GM19452 (cell line): ENCODE data around the gene UBA52.
A peak's percentile ranks its signal among the peaks of the same experiment; 100 is the strongest.

Experiments used
- ATAC-seq: cut with Tn5 transposase; IDR thresholded peaks from one replicate; pipeline ENCODE4 v1.9.1; 2021; ENCODE audit not compliant: unreplicated experiment

Gene UBA52

DNA sequence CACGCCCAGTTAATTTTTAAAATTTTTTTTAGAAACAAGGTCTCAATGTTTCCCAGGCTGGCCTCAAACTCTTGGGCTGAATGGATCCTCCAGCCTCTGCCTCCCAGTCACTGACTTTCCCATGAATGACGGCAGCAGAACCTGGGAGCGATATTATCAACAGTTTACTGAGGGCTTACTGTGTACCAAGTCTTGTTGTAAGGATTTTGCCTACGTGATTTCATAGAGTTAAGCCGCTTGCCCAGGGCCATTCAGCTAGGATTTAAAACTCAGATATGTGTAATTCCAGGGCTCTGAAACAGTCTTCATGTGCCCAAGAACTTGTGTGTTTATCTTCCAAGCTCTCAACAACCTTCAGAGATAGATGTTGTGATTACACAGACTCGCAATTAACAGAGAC is 20.0 kb upstream of the UBA52 start:
- ATAC-seq, result no peak

DNA sequence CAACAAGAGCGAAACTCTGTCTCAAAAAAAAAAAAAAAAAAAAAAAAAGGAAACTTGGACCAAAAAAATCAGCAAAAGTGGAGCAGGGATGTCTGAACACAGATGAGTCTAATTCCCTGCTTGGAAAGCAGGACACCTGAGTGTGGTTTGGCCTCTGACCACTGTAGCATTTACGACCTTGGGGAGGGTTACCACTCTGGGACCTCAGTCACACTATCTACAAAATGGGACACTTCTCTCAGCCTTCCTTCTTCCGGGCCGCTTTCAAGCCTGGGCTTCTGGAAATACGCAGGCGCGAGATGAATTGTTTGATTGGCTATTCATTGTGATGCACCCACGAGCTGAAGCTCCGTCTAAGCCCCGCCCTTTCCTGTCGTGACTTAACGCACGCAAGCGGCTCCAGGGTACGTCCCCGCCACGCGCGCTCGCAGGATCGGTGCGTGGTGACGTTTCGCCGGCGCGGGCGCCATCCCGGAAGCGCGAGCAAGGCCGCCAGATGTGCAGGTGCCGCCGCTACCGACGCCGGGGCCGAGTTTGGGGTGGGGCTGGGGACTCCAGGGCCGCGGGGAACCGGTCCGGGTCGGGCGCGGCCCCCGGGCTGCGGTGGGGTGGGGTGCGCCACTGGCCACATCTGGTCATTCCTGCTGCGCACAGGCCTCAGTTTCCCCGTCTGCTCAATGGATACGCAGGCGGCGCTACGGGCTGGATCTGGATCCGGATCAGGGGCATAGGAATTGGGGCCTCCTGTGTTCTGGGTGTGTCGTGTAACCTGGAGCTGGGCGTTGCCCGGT is 14.1 kb upstream of the UBA52 start, which contains the start of gene KXD1:
Gene KXD1, plus strand, starts transcription at position 460 of the 791 bp plus-strand sequence. CDS start 4,187 bp downstream, outside the sequence.
- ATAC-seq, result peak; percentile 95

DNA sequence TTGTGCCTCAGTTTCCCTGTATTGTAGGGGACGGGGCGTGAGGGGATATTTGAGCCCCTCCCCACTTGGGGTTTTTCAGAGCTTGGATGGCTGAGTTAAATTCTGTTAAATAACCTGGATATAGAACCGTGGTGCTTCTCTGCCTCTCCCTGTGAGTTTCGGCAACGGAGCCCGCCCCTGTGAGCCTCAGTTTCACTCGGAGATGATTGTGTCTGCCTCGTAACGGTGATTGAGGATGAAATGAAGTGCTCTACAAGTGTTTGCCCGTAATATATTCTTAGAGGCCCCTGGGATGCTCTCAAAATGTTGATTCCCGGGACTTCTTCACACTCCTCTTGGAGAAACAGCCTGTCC is 13.5 kb upstream of the UBA52 start:
- no peak for ATAC-seq

GRCh38 chr19:18558604-18559003 is 13.1 kb upstream of the UBA52 start:
- no peak for ATAC-seq

- no peak for ATAC-seq
Observed at GRCh38 chr19:18559685-18560084, 12.0 kb upstream of the UBA52 start.

- no peak for ATAC-seq
Observed at GRCh38 chr19:18562086-18562485, 9.6 kb upstream of the UBA52 start.

GRCh38 chr19:18566953-18567352 is 4.7 kb upstream of the UBA52 start:
- ATAC-seq, result no peak

DNA sequence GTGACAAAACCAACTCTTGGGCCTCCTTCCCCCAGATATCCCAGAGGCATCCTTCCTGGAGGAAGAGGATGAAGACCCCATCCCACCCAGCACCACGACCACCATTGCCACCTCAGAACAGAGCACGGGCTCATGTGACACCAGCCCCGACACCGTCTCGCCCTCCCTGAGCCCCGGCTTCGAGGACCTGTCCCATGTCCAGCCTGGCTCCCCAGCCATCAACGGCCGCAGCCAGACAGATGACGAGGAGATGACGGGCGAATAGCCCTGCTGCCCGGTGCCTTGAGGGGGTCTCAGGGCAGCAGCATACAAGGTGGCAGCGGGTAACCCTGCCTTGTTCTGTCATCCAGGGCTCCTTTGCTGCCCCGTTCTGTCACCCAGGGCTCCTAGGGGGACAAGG is 3.3 kb upstream of the UBA52 start:
- no peak for ATAC-seq

DNA sequence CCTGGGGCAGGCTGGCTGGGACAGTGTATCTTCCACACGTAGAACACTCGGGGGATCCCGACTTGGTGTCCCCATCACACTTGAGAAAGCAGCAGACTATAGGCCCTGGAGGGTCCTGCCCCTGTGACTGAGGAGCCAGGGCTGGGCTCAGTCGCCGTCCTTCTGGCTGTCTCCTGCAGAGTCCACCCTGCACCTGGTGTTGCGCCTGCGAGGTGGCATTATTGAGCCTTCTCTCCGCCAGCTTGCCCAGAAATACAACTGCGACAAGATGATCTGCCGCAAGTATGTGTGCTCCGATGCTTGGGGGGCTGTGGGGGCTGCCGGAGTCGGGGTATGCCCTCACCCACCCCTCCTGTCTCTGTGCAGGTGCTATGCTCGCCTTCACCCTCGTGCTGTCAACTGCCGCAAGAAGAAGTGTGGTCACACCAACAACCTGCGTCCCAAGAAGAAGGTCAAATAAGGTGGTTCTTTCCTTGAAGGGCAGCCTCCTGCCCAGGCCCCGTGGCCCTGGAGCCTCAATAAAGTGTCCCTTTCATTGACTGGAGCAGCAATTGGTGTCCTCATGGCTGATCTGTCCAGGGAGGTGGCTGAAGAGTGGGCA is 3.1 kb downstream of the UBA52 start:
- no peak for ATAC-seq

- no peak for ATAC-seq
Observed at GRCh38 chr19:18576383-18576782, 4.7 kb downstream of the UBA52 start.

DNA sequence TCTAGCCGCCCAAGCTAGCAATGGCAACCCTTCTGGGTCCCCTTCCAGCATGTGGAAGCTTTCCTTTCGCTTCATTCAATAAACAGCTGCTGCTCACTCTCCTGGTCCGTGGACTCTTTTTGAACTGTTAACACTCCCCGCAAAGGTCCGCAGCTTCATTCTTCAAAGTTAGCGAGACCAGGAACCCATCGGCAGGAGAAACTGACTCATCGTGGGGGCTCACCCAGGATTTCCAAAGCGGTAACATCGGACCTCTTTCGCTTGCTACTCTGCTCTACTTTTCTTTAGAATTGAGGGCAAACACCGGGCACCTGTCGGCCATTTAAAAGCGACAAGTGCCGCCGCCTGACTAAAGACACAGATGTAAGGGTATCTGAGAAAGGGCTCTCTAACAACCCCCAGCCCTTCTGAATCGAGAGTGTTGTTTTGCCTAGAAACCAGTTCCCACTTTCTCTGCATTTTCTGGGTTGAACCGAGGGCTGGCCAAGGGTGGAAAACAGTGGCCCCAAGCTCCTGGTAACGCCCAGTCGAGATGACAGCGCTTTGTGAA is 5.8 kb downstream of the UBA52 start:
- no peak for ATAC-seq

DNA sequence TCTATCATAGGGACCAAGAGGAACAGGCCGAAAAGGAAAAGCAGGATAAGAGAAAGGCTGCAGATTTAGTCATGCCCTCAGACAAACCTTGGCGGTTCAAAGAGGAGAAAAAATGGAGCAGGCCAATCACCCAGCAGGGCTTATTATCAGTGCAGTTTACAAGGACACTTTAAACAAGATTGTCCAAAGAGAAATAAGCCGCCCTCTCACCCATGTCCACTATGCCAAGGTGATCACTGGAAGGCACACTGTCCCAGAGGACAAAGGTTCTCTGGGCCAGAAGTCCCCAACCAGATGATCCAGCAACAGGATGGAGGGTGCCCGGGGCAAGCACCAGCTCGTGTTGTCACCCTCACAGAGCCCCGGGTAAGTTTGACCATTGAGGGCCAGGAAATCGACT is 8.7 kb downstream of the UBA52 start:
- no peak for ATAC-seq

DNA sequence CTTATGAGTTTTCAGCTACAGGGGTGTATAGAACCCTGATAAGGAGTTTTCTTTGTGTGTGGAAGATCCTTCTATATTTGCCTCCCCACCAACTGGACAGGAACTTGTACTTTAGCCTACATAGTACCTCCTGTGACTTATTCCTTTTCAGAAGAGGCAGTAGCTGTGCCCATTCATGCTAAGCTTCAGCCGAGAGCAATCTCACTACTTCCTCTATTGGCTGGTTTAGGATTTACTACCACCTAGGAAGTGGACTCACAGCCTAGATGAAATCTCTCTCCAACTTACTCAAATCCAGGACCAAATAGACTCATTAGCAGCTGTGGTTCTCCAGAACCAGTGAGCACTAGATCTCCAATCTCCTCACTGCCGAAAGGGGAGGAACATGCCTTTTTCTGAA is 14.6 kb downstream of the UBA52 start:
- ATAC-seq, result no peak

- ATAC-seq, result no peak
Observed at GRCh38 chr19:18587561-18587960, 15.9 kb downstream of the UBA52 start.

GRCh38 chr19:18587962-18588610 is 16.4 kb downstream of the UBA52 start:
- ATAC-seq, result no peak

DNA sequence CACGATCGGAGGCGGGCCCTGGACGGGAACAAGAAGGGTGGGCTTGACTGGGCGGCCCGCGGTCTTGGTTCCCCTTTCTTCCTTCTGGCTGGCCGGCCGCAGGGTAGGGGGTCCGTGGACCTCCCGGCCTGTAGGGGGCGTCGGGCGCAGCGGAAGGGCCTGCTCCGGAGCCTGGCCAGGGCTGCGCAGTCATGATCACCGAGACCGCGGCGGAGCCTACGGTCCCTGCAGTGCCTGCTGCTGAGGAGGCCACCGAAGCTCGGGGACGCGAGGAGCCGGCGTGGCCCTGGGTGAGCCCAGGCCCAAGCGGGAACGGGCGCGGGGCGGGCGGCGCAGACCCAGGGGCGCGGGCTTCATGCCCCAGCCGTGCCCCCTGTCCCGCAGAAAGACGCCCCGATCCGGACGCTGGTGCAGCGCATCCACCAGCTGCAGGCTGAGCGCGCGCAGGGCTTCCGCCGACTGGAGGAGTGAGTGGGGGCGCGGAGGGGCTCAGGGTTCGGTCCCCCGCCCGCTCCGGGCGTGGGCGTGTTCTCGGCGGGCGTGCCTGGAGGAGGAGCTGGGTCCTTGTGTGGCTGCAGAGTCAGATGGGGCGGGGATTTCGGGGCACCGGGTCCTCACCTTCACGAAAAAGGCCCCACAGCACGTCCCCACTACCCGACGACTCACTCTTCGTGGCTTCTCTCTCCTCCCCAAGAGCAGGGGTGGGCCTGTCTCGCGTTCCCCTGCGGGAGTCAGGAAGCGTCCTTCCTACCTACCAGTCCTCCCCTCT is 17.1 kb downstream of the UBA52 start, which contains the start of gene REX1BD:
Gene REX1BD, plus strand, starts transcription at position 188 of the 769 bp plus-strand sequence. Its CDS starts 4 bp downstream, at position 192.
- ATAC-seq, result peak; percentile 78

DNA sequence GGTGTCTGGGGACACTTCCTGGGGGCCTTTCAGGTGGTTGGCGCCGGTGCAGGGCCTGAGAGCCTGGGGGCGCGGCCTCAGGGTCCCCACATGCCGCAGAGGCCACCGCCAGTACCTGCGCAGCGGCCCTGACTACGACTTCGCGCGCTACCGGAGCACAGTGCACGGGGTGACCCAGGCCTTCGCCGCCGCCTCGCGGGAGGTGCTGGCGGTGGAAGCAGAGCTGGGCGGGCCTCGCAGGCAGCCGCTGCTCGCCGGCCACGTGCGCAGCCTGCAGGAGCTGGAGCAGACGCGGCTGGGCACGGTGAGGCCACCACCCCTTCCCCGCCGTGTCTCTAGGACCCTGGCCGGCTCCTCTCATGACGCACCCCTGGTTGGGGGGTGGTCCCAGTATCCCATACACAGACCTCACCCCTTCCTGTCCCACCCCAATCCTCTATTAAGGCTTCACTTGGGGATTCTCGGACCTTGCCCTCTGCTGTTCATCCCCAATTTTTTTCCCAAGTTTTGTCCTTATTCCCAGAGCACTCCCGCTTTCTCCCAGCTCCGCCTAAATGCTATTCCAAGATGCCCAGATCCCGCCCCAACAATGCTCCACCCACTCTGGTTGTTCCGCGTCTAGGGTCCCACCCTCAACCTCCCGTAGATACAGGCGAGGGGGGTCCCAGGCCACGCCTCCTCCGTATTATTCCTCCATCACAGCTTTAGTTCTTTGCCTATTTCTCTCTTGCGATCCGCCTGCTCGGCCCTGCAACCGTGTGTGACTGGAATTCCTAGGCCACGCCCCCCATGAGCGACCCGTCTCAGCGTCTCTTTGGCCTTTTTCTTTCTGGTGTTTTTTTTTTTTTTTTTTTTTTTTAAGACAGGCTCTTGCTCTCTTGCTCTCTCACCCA is 18.0 kb downstream of the UBA52 start:
- ATAC-seq, result peak; percentile 41

DNA sequence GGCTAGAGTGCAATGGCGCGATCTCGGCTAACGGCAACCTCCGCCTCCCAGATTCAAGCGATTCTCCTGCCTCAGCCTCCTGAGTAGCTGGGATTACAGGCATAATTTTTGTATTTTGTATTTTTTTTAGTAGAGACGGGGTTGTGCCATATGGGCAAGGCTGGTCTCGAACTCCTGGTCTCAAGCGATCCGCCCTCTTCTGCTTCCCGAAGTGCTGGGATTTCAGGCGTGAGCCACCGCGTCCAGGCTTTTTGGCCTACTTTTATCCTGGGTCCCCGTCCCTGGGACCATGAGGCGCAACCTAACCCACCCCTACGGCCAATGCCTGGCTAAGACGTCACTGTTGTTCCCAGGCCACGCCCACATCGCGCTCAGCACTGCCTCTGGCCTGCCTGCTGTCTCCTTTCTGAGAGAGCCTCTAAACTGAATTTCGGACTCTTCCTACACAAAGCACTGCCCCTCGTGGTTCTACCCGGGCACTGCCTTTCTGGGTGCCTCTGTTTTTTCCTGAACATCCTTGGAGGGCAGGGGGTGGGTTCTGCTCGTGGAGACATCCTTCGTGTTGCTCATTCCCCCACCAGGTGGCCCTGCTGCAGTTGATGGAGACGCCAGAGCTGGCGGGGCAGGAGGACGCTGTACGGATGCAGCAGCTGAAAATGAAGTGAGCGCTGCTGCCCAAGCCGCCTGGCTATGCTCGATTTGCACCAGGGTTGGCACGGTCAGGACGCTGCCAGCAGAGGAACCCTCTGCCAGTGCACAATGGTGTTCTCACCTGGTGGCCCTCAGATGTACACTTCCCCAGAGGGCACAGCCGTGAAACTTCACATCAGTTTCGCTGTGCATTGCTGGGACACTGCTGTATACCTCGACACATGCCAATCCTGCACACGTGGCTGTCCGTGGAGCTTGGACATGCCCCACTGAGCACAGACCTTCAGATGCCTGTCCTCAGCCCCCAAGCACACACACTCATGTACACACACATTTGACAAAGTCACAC is 18.9 kb downstream of the UBA52 start:
- ATAC-seq, result no peak
